WTC11 (cell line): ENCODE measurements around the gene RGS17. TPM values are rescaled to one million over a fixed set of nuclear protein-coding genes. Genes with fewer than 3 reads are reported as not detected.
"Not testable (repeated sequence)": the region's sequence is repeated elsewhere in the genome, so short reads cannot be mapped to it uniquely, and the experiment has no call there.

Source experiments
- ATAC-seq: fragments of 200-7000 bp; cut with Tn5 transposase; 2 replicates; pipeline ENCODE4 v1.10.0; 2021; ENCODE audit warnings: mild to moderate bottlenecking, moderate library complexity
- CTCF ChIA-PET: fragments of 300-600 bp; sonication (Branson Sonifier 250); formaldehyde crosslinking; loops from one replicate; lab custom pipeline; 2021; ENCODE audit warnings: antibody characterized with exemption; lab: Charles Lee
- POLR2A ChIA-PET: fragments of 350-600 bp; sonication (Branson Sonifier 250); formaldehyde crosslinking; loops from one replicate; lab custom pipeline; 2021; ENCODE audit warnings: antibody characterized with exemption; lab: Charles Lee
- DNase-seq: peaks from one replicate; pipeline ENCODE4 v3.0.0; 2021; ENCODE audit warnings: low spot score
- H3K27ac Mint-ChIP-seq: 2 replicates; pipeline ENCODE4 v1.8.0; 2021; ENCODE audit warnings: mixed read lengths
- H3K27me3 Mint-ChIP-seq: 2 replicates; pipeline ENCODE4 v1.8.0; 2021; ENCODE audit warnings: low read depth, mild to moderate bottlenecking, moderate library complexity, mixed read lengths
- H3K36me3 Mint-ChIP-seq: 2 replicates; pipeline ENCODE4 v1.8.0; 2021; ENCODE audit warnings: mixed read lengths
- H3K4me1 Mint-ChIP-seq: 2 replicates; pipeline ENCODE4 v1.8.0; 2022; ENCODE audit warnings: mixed read lengths
- H3K4me3 Mint-ChIP-seq: 2 replicates; pipeline ENCODE4 v1.8.0; 2021; ENCODE audit warnings: mild to moderate bottlenecking, moderate library complexity, mixed read lengths
- H3K9me3 Mint-ChIP-seq: 2 replicates; pipeline ENCODE4 v1.8.0; 2021; ENCODE audit warnings: mixed read lengths
- ELF4 ChIP-seq: sonication (generic); formaldehyde crosslinking; IDR thresholded peaks from 2 replicates; pipeline ENCODE4 v1.8.1; 2022; ENCODE audit warnings: low read depth, mild to moderate bottlenecking, moderate library complexity, missing genetic modification reagents
- EMX1 ChIP-seq: fragments of 250-450 bp; sonication (Bioruptor Pico); IDR thresholded peaks from 2 replicates; pipeline ENCODE4 v1.8.0; 2021; ENCODE audit warnings: mild to moderate bottlenecking
- MYBL2 ChIP-seq: sonication (generic); formaldehyde crosslinking; IDR thresholded peaks from 2 replicates; pipeline ENCODE4 v1.8.1; 2023; ENCODE audit warnings: mild to moderate bottlenecking, moderate library complexity, missing genetic modification reagents
- RORB ChIP-seq: fragments of 250-450 bp; sonication (Bioruptor Pico); IDR thresholded peaks from 2 replicates; pipeline ENCODE4 v1.9.0; 2021; ENCODE audit warnings: mild to moderate bottlenecking
- ZBTB21 ChIP-seq: sonication (generic); formaldehyde crosslinking; IDR thresholded peaks from 2 replicates; pipeline ENCODE4 v1.8.1; 2023; ENCODE audit warnings: mild to moderate bottlenecking, missing genetic modification reagents, borderline replicate concordance
- ZNF232 ChIP-seq: sonication (generic); formaldehyde crosslinking; IDR thresholded peaks from 2 replicates; pipeline ENCODE4 v1.8.0; 2022; ENCODE audit warnings: mild to moderate bottlenecking, missing genetic modification reagents
- ZNF423 ChIP-seq: fragments of 250-450 bp; sonication (Bioruptor Pico); IDR thresholded peaks from 2 replicates; pipeline ENCODE4 v2.1.2; 2022; ENCODE audit warnings: mild to moderate bottlenecking, moderate library complexity
- total RNA-seq: library from RNA; stranded (reverse); gene quantifications from 3 replicates; pipeline ENCODE4 v1.2.3, GENCODE V29; 2021
- TF ChIP-seq, protein P1 (sequence below): sonication (generic); formaldehyde crosslinking; IDR thresholded peaks from 2 replicates; pipeline ENCODE4 v1.8.1; 2022; ENCODE audit warnings: low read depth, missing genetic modification reagents, borderline replicate concordance
- TF ChIP-seq, protein P2 (sequence below): sonication (generic); formaldehyde crosslinking; IDR thresholded peaks from 2 replicates; pipeline ENCODE4 v1.8.1; 2022; ENCODE audit warnings: mild to moderate bottlenecking, moderate library complexity, missing genetic modification reagents
- TF ChIP-seq, protein P3 (sequence below): sonication (generic); formaldehyde crosslinking; IDR thresholded peaks from 2 replicates; pipeline ENCODE4 v1.8.0; 2023; ENCODE audit warnings: missing genetic modification reagents, mild to moderate bottlenecking, borderline replicate concordance
- TF ChIP-seq, protein P4 (sequence below): sonication (generic); formaldehyde crosslinking; IDR thresholded peaks from 2 replicates; pipeline ENCODE4 v1.8.0; 2022; ENCODE audit warnings: mild to moderate bottlenecking, missing genetic modification reagents
- TF ChIP-seq, protein P5 (sequence below): sonication (generic); formaldehyde crosslinking; IDR thresholded peaks from 2 replicates; pipeline ENCODE4 v1.8.0; 2022; ENCODE audit warnings: mild to moderate bottlenecking, missing genetic modification reagents
- TF ChIP-seq, protein P6 (sequence below): fragments of 200-600 bp; IDR thresholded peaks from 2 replicates; pipeline ENCODE4 v1.8.0; 2022; ENCODE audit warnings: antibody characterized with exemption

Gene RGS17
- total RNA-seq, 1 experiment from 2014 or later = 9.3 TPM

DNA sequence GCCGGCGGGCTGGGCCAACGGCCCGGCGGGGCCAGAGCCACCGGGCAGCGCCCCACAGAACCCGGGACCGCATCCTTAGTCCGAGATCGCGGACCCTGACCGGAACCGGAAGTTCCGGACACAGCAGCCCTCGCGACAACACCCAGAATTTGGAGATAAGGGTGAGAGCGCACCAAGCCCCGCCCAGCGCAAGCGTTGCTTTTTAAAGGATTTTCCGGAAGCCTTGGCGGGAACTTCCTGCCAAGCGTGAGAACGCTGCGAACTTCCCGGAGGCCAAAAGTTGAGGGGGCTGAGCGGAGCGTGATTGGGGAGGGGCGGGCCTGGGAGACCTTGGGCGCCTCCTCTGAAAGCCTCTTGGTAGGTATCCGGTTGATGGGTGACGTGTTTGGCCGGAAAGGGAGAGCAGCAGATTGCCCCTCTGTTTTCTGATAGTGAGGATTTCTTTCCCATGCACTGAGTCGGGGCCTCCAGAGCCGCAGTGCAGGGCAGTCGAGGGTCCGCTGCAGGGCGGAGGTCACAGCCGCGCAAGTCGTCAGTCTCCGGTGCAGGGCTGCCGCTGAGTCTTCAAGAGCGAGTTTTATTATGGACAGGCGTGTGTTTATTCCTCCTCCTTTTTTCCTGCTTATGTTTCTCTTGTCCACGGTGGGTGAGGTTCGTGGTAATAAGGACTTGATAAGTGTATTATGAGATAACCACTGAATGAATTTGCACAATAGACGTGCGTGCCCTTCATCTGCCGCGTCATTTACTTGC is 128.3 kb downstream of the RGS17 start, which contains the start of gene MTRF1L (continued):
- TF ChIP-seq, protein P1, sequence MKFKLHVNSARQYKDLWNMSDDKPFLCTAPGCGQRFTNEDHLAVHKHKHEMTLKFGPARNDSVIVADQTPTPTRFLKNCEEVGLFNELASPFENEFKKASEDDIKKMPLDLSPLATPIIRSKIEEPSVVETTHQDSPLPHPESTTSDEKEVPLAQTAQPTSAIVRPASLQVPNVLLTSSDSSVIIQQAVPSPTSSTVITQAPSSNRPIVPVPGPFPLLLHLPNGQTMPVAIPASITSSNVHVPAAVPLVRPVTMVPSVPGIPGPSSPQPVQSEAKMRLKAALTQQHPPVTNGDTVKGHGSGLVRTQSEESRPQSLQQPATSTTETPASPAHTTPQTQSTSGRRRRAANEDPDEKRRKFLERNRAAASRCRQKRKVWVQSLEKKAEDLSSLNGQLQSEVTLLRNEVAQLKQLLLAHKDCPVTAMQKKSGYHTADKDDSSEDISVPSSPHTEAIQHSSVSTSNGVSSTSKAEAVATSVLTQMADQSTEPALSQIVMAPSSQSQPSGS (CRISPR knock-in tag) = no peak
- TF ChIP-seq, protein P2, sequence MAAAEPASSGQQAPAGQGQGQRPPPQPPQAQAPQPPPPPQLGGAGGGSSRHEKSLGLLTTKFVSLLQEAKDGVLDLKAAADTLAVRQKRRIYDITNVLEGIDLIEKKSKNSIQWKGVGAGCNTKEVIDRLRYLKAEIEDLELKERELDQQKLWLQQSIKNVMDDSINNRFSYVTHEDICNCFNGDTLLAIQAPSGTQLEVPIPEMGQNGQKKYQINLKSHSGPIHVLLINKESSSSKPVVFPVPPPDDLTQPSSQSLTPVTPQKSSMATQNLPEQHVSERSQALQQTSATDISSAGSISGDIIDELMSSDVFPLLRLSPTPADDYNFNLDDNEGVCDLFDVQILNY (CRISPR knock-in tag) = 0 out of 2 replicates have a peak, but pooled peaks have one; percentile 52
- TF ChIP-seq, protein P3, sequence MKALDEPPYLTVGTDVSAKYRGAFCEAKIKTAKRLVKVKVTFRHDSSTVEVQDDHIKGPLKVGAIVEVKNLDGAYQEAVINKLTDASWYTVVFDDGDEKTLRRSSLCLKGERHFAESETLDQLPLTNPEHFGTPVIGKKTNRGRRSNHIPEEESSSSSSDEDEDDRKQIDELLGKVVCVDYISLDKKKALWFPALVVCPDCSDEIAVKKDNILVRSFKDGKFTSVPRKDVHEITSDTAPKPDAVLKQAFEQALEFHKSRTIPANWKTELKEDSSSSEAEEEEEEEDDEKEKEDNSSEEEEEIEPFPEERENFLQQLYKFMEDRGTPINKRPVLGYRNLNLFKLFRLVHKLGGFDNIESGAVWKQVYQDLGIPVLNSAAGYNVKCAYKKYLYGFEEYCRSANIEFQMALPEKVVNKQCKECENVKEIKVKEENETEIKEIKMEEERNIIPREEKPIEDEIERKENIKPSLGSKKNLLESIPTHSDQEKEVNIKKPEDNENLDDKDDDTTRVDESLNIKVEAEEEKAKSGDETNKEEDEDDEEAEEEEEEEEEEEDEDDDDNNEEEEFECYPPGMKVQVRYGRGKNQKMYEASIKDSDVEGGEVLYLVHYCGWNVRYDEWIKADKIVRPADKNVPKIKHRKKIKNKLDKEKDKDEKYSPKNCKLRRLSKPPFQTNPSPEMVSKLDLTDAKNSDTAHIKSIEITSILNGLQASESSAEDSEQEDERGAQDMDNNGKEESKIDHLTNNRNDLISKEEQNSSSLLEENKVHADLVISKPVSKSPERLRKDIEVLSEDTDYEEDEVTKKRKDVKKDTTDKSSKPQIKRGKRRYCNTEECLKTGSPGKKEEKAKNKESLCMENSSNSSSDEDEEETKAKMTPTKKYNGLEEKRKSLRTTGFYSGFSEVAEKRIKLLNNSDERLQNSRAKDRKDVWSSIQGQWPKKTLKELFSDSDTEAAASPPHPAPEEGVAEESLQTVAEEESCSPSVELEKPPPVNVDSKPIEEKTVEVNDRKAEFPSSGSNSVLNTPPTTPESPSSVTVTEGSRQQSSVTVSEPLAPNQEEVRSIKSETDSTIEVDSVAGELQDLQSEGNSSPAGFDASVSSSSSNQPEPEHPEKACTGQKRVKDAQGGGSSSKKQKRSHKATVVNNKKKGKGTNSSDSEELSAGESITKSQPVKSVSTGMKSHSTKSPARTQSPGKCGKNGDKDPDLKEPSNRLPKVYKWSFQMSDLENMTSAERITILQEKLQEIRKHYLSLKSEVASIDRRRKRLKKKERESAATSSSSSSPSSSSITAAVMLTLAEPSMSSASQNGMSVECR = peak; percentile 16; the same call in 1 of the 2 replicates
- TF ChIP-seq EMX1 (no peak), MYBL2 (CRISPR knock-in tag) (peak; percentile 87; the same call in 1 of the 2 replicates), ELF4 (no peak), ZNF232 (0 out of 2 replicates have a peak, but pooled peaks have one; percentile 40), ZBTB21 (CRISPR knock-in tag) (no peak), ZNF423 (no peak), RORB (CRISPR knock-in tag) (no peak)
- TF ChIP-seq, protein P4, sequence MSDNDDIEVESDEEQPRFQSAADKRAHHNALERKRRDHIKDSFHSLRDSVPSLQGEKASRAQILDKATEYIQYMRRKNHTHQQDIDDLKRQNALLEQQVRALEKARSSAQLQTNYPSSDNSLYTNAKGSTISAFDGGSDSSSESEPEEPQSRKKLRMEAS (CRISPR knock-in tag) = peak; percentile 20; the same call in 1 of the 2 replicates

DNA sequence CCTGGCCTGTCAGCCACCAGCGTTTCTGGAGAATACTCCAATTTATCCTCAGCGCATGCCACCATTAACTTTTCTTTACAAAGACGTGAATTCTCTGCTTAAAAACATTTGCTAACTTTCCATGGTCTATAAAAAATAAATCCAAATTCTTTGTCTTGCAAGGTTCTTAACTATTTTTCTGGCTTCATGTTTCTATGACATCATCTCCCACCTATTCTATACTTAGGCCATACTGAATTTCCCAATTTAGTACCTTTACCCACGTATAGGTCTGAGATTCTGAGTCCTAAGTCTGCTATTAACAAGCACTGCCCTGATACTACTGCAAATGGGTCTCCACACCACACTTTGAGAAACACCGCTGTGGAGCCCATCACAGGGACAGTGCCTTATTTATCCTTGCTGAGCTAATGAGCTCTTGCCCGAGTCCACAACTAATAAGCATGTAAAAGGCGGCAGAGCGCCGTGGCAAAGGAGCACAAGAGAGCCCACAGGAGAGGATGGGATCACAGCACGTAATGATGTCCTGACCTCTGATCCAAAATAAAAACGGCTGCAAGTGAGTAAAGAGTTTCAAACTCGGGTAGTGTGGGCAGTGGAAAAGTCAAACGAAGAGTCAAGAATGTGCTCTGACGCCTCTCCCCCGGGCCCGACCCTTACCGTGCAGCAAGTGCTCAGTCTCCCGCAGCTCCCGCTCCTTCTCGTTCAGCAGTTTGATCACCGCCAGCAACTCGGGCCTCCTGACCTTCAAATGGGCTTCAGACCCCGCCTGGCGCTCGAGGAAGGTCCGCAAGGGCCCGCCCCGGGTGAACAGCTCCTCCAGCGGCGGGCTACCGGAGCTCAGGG is 129.1 kb downstream of the RGS17 start:
- Mint-ChIP-seq H3K27ac (peak overlapping the region; percentile 69), H3K9me3 (no peaks in the 10 kb centered on the region), H3K36me3 (peaks cover 11% of the 10 kb centered on the region), H3K27me3 (no peaks in the 10 kb centered on the region), H3K4me1 (peaks cover 23% of the 10 kb centered on the region), H3K4me3 (peak overlapping the region; percentile 96)
- TF ChIP-seq, protein P5, sequence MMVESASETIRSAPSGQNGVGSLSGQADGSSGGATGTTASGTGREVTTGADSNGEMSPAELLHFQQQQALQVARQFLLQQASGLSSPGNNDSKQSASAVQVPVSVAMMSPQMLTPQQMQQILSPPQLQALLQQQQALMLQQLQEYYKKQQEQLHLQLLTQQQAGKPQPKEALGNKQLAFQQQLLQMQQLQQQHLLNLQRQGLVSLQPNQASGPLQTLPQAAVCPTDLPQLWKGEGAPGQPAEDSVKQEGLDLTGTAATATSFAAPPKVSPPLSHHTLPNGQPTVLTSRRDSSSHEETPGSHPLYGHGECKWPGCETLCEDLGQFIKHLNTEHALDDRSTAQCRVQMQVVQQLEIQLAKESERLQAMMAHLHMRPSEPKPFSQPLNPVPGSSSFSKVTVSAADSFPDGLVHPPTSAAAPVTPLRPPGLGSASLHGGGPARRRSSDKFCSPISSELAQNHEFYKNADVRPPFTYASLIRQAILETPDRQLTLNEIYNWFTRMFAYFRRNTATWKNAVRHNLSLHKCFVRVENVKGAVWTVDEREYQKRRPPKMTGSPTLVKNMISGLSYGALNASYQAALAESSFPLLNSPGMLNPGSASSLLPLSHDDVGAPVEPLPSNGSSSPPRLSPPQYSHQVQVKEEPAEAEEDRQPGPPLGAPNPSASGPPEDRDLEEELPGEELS (CRISPR knock-in tag) = 0 out of 2 replicates have a peak, but pooled peaks have one; percentile 0
- TF ChIP-seq, protein P3 = 0 out of 2 replicates have a peak, but pooled peaks have one; percentile 14
- TF ChIP-seq, protein P6, sequence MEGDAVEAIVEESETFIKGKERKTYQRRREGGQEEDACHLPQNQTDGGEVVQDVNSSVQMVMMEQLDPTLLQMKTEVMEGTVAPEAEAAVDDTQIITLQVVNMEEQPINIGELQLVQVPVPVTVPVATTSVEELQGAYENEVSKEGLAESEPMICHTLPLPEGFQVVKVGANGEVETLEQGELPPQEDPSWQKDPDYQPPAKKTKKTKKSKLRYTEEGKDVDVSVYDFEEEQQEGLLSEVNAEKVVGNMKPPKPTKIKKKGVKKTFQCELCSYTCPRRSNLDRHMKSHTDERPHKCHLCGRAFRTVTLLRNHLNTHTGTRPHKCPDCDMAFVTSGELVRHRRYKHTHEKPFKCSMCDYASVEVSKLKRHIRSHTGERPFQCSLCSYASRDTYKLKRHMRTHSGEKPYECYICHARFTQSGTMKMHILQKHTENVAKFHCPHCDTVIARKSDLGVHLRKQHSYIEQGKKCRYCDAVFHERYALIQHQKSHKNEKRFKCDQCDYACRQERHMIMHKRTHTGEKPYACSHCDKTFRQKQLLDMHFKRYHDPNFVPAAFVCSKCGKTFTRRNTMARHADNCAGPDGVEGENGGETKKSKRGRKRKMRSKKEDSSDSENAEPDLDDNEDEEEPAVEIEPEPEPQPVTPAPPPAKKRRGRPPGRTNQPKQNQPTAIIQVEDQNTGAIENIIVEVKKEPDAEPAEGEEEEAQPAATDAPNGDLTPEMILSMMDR = no peak
- CTCF ChIA-PET = interaction anchor here (0.7 kb wide), 1 partner anchor 407 kb away, joined by 3 read pairs; no protein-coding TSS in a partner anchor
- POLR2A ChIA-PET = interaction anchor here (4.2 kb wide), 1 partner anchor 19 kb away, joined by 16 read pairs; the partner anchor contains the start of gene FBXO5
- DNase-seq = no peak
- ATAC-seq = peak; percentile 8

DNA sequence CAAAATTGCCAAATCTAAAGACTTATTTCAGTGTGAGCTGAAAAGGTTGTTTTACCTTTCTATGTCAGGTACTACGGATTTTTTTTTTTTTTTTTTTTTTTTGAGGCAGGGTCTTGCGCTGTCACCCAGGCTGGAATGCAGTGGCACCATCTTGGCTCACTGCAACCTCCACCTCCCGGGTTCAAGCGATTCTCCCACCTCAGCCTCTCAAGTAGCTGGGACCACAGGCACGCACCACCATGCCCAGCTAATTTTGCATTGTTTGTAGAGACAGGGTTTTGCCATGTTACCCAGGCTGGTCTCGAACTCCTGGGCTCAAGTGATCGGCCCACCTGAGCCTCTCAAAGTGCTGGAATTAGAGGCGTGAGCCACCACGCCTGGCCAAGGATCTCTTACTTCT is 130.3 kb downstream of the RGS17 start:
- peak overlapping the region; percentile 96 for H3K4me3 Mint-ChIP-seq
- DNase-seq, H3K27ac Mint-ChIP-seq, H3K27me3 Mint-ChIP-seq, H3K9me3 Mint-ChIP-seq, CTCF ChIA-PET, ATAC-seq: not testable (repeated sequence)
- peaks cover 16% of the 10 kb centered on the region for H3K36me3 Mint-ChIP-seq
- POLR2A ChIA-PET = interaction anchor here (0.7 to 4.2 kb wide), 2 partner anchors 18 to 59 kb away, joined by 6 to 16 read pairs; partner anchors contain the start of gene FBXO5
- H3K4me1 Mint-ChIP-seq = peaks cover 23% of the 10 kb centered on the region
